DND-41 (cell line): ENCODE measurements around the gene HOXD12.

ENCODE experiments used
- CTCF ChIP-seq: IDR thresholded peaks from 2 replicates; pipeline ENCODE4 v1.5.1; 2012; ENCODE audit warnings: borderline replicate concordance, low read length, moderate library complexity, mild to moderate bottlenecking; ENCODE audit not compliant: poor library complexity, severe bottlenecking; ENCODE audit errors: extremely low read depth
- EZH2 ChIP-seq: IDR thresholded peaks from 3 replicates; pipeline ENCODE4 v1.6.1; 2012; ENCODE audit warnings: borderline replicate concordance, low read depth, mild to moderate bottlenecking, moderate library complexity, low read length, inconsistent platforms; ENCODE audit not compliant: severe bottlenecking

GRCh38 chr2:176137252-176137580, 37.6 kb downstream of the HOXD12 start:
- TF ChIP-seq CTCF (no peak), EZH2 (no peak)
